Measurements from ENCODE around the gene NUFIP1. TPM values are rescaled to one million over a fixed set of nuclear protein-coding genes. Genes with fewer than 3 reads are reported as not detected.
A peak's percentile ranks its signal among the peaks of the same experiment; 100 is the strongest.
"Not testable (repeated sequence)": the region's sequence is repeated elsewhere in the genome, so short reads cannot be mapped to it uniquely, and the experiment has no call there.

NUFIP1 gene
- total RNA-seq, 2 donors from 2014 or later, result 5.7 to 6.9 TPM

DNA sequence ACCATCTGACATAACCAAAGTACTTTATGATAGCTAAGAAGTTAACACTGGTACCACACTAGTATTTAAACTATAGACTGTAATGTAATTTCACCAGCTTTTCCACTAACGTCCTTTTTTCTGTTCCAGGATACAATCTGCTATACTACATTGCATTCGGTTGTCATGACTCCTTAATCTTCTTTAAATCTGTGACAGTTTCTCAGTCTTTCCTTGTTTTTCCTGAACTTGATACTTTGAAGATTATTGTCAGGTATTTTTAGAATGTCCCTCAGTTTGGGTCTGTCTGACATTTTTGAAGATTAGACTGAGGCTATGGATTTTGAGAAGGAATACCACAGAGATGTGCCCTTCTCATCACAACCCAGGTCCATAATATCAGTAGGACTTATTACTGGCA lies 36.6 kb downstream of the NUFIP1 start:
- ATAC-seq, result no peak
- DNase-seq (ENCODE audit: low spot score), result no peak
- H3K27me3 Mint-ChIP-seq, result no peaks in the 10 kb centered on the region
- H3K27ac Mint-ChIP-seq, result no peak overlapping the region
- H3K4me1 Mint-ChIP-seq (ENCODE audit: low read depth in 2 of 2), result no peaks in the 10 kb centered on the region
- H3K9me3 Mint-ChIP-seq, result no peaks in the 10 kb centered on the region
- no peak overlapping the region for H3K4me3 Mint-ChIP-seq
- H3K36me3 Mint-ChIP-seq, result peaks cover 5% of the 10 kb centered on the region

DNA sequence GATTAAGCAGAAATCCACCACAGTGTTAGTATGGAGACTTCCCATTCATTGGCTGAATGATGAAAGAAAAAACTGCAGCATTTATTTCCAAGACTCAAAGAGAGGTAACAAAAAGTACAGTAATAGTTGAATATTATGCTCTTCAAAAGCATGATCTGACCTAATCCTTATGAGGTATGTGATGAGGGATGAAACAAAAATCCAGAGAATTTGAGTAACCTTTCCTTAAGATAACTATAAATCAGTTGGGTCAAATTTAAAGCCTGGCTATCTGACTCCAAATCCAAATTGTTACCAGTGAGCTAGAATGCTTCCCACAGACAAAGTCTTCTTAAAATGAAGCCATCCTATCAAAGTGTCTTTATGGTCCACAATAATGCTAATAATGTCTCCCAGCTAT lies 38.1 kb downstream of the NUFIP1 start:
- H3K27ac Mint-ChIP-seq, result no peak overlapping the region
- H3K36me3 Mint-ChIP-seq, result peaks cover 5% of the 10 kb centered on the region
- H3K4me3 Mint-ChIP-seq, result no peak overlapping the region
- H3K9me3 Mint-ChIP-seq, result no peaks in the 10 kb centered on the region
- DNase-seq (ENCODE audit: low spot score) (no peak), ATAC-seq (no peak)
- H3K27me3 Mint-ChIP-seq, result no peaks in the 10 kb centered on the region
- H3K4me1 Mint-ChIP-seq (ENCODE audit: low read depth in 2 of 2), result no peaks in the 10 kb centered on the region

DNA sequence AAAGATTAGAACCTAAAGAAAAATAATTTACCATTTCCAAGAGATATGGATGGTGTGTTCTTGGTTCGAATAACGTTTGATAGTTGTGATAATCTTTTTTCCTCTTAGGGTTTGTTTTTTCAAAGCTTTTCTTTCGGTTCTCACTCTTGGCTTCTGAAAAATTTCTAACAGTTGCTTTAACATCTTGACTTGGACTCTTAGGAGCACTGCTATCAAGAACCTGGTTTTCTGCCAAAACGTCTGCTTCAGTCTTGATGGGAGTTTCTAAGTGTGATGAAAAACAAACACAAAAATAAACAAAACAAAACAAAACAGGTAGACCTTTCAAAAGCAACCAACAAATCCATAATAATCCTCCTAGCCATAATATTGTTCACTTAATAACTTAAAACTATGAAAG lies 45.9 kb downstream of the NUFIP1 start:
- H3K27ac Mint-ChIP-seq; DNase-seq (ENCODE audit: low spot score); H3K36me3 Mint-ChIP-seq; ATAC-seq; H3K27me3 Mint-ChIP-seq; H3K4me1 Mint-ChIP-seq (ENCODE audit: low read depth in 2 of 2); H3K9me3 Mint-ChIP-seq; H3K4me3 Mint-ChIP-seq: not testable (repeated sequence)

DNA sequence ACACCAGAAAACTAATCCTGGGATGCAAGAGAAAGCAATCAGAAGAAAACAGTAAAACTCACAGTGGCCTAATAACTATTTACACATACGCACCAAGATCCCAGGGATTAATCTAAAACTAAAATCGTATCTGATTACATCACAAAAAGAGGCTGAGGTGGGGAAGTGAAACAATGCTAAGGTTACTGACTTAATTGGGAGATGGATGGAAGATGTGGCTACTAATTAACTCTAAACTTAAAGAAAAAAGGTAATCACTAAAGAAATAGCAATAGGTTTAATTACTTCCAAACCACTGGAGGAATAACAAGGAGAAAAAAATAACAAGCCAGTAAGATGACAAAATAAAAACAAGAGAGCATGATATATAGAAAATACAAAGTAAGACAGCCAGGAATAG lies 50.4 kb downstream of the NUFIP1 start:
- no peak overlapping the region for H3K4me3 Mint-ChIP-seq

DNA sequence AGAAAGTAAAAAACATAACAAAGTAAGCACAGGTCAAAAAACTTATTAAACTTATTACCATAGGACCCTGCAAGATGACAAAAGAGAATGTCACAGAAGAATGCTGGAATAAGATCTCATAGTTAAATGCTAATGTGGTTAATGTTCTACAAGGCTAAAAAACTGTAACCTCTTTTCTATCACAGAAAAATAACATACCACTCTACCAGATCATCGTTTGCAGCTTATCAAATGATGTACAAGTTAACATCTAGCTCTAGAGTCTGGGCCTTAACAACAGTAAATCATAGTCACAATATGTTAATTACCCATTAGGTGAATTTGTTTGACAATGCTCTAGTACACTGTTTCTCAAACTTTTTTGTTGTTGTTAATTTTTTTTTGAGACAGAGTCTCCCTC lies 53.0 kb downstream of the NUFIP1 start:
- DNase-seq (ENCODE audit: low spot score) (no peak), ATAC-seq (no peak)
- no peak overlapping the region for H3K4me3 Mint-ChIP-seq
- H3K27ac Mint-ChIP-seq, result no peak overlapping the region
- H3K4me1 Mint-ChIP-seq (ENCODE audit: low read depth in 2 of 2), result peaks cover 4 to 8% of the 10 kb centered on the region in 2 donors
- H3K36me3 Mint-ChIP-seq, result no peaks in the 10 kb centered on the region
- H3K9me3 Mint-ChIP-seq, result no peaks in the 10 kb centered on the region
- no peaks in the 10 kb centered on the region for H3K27me3 Mint-ChIP-seq

More for the DNA sequence above, 50.4 kb downstream of the NUFIP1 start:
- Mint-ChIP-seq H3K9me3 (no peaks in the 10 kb centered on the region), H3K27ac (no peak overlapping the region), H3K36me3 (no peaks in the 10 kb centered on the region), H3K27me3 (no peaks in the 10 kb centered on the region), H3K4me1 (ENCODE audit: low read depth in 2 of 2) (peaks cover 4 to 8% of the 10 kb centered on the region in 2 donors)
- ATAC-seq (no peak), DNase-seq (ENCODE audit: low spot score) (no peak)

DNA sequence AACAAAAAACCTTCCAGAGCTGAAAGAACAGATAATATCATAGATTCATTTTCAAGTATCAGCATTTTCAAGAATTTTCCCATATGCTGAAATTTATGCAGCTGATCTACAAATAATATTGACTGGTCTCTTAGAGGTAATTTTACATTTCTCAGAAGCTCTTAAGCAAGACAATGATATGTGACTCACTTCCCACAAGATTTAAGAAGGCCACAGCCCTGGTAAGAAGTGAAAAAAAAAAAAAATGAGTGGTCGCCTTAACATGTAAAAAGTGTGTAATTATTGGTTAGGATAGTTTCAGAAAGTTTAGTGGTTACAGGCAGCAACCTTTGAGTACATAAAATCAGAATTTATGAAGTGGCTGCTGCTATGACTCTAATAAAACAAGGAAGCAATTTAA lies 54.5 kb downstream of the NUFIP1 start:
- H3K4me1 Mint-ChIP-seq (ENCODE audit: low read depth in 2 of 2), result peaks cover 4 to 8% of the 10 kb centered on the region in 2 donors
- ATAC-seq, result peak; percentile 77 to 84
- H3K27ac Mint-ChIP-seq, result peak overlapping the region; percentile 60 to 75

DNA sequence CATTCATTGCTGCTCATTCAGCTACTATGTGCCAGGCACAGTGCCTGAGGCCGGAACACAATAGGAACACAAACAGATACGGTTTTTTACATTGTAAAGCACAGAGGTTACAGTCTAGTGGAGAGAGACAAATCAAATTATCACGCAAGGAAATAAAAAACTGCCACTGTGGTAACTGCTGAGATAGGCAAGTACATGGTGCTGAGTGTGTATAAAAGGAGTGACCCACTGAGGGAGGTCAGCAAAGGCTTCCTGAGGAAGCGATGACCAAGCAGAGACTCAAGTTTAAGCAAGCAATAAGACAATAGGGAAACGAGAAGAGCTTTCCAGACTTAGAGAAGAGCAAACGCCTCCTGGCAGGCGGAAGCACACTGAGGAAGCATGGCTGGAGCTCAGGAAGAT lies 56.4 kb downstream of the NUFIP1 start:
- ATAC-seq, result no peak
- no peaks in the 10 kb centered on the region for H3K36me3 Mint-ChIP-seq
- H3K4me1 Mint-ChIP-seq (ENCODE audit: low read depth in 2 of 2), result peaks cover 4 to 8% of the 10 kb centered on the region in 2 donors
- H3K27ac Mint-ChIP-seq, result no peak overlapping the region
- H3K4me3 Mint-ChIP-seq, result no peak overlapping the region
- H3K9me3 Mint-ChIP-seq, result no peaks in the 10 kb centered on the region
- no peak for DNase-seq (ENCODE audit: low spot score)
- H3K27me3 Mint-ChIP-seq, result peaks cover 0 to 4% of the 10 kb centered on the region in 2 donors

More for the DNA sequence above, 54.5 kb downstream of the NUFIP1 start:
- H3K9me3 Mint-ChIP-seq, result no peaks in the 10 kb centered on the region
- DNase-seq (ENCODE audit: low spot score), result no peak
- peak overlapping the region; percentile 67 for H3K4me3 Mint-ChIP-seq
- H3K36me3 Mint-ChIP-seq, result no peaks in the 10 kb centered on the region
- peaks cover 0 to 3% of the 10 kb centered on the region in 2 donors for H3K27me3 Mint-ChIP-seq

DNA sequence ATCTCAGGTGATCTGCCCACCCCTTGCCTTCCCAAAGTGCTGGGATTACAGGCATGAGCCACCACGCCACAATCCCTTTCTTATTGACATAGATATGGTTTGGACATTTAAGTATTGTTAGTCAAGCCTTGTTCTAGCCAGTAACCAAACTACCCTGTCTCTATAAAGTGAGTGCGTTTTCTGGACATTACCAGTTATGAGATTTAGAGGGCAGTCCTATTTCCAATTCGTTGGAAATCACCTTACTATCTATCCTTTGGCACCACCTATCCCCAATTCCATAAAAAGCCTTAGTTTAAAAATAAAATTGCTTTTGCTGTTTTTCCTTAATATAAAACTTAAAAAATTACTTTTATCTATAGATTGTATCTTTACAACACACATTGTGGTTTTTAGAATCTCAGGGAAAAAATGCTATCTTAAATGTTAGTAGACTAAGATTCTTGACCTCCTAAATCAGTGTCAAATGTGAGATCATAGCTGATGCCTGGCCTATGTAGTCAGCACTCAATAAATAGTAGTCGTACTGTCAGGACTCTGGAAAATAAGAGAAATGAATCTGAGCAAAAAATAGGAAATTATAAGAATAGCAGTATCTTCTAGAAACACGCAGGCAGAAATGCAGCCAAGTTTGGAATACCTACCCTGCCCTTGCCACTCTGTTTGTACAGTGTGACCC lies 57.0 kb downstream of the NUFIP1 start:
- Mint-ChIP-seq H3K4me3 (no peak overlapping the region), H3K27ac (no peak overlapping the region), H3K27me3 (peaks cover 0 to 5% of the 10 kb centered on the region in 2 donors), H3K36me3 (no peaks in the 10 kb centered on the region), H3K9me3 (no peaks in the 10 kb centered on the region), H3K4me1 (ENCODE audit: low read depth in 2 of 2) (peaks cover 4 to 8% of the 10 kb centered on the region in 2 donors)
- DNase-seq (ENCODE audit: low spot score) (no peak), ATAC-seq (no peak)

DNA sequence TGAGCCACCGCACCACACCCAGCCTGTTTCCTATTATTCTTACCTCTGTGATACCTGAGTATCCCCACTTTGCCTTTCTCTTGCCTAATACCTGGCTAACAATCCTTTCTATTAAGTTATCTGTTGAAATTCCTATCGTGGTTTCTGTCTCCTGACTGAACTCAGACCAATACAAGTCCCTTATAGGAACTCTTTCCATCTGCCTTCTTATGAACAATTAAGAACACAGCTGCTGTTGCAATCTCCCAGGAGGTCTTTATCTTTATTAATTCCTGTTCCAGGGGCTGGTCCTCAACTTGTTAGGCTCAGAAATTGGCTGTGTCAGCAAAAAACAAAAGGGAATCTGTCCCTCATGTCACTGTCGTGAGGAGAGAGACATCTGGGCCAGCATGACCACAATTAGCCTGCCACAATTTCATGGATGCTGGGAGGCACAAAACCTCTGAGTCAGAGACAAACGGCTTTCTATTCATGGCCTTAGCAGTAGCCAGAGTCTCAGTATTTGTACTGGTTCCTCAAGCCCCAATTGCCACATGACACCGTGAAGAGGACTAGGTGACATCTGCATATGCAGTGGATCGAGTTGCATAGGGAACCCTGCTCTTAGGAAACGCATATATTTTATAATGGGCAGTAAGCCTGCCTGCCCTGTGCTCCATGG lies 58.2 kb downstream of the NUFIP1 start:
- no peak for DNase-seq (ENCODE audit: low spot score)
- Mint-ChIP-seq H3K4me3 (no peak overlapping the region), H3K27me3 (peaks cover 3 to 6% of the 10 kb centered on the region in 2 donors), H3K9me3 (no peaks in the 10 kb centered on the region), H3K36me3 (no peaks in the 10 kb centered on the region), H3K27ac (no peak overlapping the region), H3K4me1 (ENCODE audit: low read depth in 2 of 2) (peaks cover 4 to 8% of the 10 kb centered on the region in 2 donors)
- ATAC-seq, result no peak

DNA sequence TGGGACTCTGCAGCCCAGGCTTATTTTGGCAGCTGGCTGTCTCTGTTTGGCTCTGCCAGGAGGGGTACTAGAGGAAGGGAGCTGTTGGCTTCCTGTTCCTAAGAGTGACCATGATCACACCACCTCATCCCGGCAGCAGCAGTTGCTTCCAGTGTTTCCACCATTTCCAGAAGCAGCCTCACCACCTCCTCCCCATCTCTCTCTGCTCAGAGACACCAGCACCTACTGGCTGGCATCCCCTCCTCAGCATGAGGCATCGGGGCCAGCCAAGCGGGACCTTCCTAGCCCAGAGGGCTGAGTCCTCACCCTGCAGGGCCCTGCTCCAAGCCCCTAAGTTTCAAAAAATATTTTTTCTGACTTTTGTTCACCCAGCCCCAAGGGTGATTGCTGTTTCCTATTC lies 59.0 kb downstream of the NUFIP1 start:
- H3K9me3 Mint-ChIP-seq, result no peaks in the 10 kb centered on the region

DNA sequence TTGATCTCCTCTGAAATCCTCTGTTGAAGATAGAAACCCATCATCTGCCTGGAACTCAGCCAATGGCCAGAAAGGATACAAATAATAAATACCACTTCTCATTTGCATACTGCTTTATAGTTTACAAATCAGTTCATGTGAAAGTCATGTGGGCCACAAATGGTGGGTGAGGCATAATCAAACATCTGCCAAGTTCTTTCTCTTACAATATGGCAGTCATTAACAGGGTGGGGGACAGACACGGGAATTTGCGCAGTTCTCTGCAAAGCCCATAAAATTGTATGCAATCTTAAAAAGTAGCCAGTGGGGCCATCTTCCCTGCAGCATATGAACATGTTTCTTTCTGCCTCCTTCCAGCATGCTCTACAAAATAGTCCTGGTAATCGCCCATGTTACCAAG lies 59.6 kb downstream of the NUFIP1 start:
- Mint-ChIP-seq H3K4me3 (no peak overlapping the region), H3K27ac (peak overlapping the region in 1 of 2 donors; percentile 47), H3K36me3 (no peaks in the 10 kb centered on the region), H3K4me1 (ENCODE audit: low read depth in 2 of 2) (peaks cover 1 to 3% of the 10 kb centered on the region in 2 donors), H3K27me3 (peaks cover 17% of the 10 kb centered on the region in 2 donors), H3K9me3 (no peaks in the 10 kb centered on the region)
- ATAC-seq, result no peak
- no peak for DNase-seq (ENCODE audit: low spot score)

More for the DNA sequence above, 59.0 kb downstream of the NUFIP1 start:
- Mint-ChIP-seq H3K27me3 (peaks cover 11% of the 10 kb centered on the region in 2 donors), H3K27ac (peak overlapping the region in 1 of 2 donors; percentile 47), H3K4me3 (no peak overlapping the region), H3K4me1 (ENCODE audit: low read depth in 2 of 2) (peaks cover 4 to 8% of the 10 kb centered on the region in 2 donors), H3K36me3 (no peaks in the 10 kb centered on the region)
- DNase-seq (ENCODE audit: low spot score), result no peak
- ATAC-seq, result no peak

DNA sequence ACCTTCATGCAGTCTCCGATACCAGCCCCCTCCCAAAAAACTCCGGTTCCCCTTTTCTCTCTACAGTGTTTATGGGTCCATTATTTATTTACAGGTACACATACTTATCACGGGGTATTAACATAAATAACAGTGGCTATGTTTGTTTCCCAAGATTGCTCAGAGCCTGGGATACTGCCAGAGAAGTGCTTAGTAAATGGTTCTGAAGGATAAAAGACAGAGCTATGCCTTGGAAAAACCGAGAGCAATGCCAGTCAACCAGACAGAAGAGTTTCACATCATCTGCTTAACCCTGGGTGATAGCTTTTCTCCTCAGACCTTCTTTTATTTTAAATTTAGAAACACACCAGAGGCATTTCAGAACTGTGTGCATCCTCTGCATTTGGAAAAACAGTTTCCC lies 61.3 kb downstream of the NUFIP1 start:
- H3K9me3 Mint-ChIP-seq, result no peaks in the 10 kb centered on the region
- no peak overlapping the region for H3K27ac Mint-ChIP-seq

DNA sequence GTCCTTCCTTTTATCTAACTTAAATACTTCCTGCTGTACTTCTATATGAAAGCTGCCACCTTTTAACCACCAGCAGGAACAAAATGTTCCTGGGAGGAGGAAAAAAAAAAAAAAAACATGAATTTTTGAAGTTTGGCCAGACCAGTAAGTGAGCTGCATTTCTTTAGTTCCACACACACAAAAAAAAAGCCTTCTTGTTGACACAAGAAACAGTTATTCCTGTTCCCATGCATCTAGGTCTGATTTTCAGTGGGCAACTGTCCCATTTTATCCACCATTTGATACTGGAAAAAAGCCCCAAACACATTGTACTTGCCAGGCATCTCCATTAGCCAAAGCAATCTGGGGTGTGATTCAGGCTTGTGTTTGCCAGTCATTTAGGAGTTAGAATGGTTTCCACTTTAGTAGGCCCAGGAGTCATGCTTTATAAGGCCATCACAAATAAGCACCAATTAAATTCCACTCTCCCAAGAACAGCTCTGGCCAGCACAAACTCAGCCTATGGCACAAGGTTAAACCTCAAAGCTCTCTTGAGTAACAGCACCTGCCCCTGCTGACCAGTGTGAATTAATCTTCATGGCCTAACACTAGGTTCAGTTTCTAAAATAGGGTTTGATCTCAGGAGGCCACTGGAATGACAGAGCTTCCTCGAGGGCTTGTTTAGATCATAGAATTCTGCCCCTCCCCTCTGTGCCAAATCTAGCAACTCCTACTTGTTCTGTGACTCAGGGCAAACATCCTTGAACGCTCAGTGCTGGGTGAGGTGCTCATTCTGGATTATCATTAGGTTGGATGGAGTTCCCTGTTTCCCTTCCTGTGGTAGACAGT lies 67.1 kb downstream of the NUFIP1 start:
- no peaks in the 10 kb centered on the region for H3K36me3 Mint-ChIP-seq
- H3K9me3 Mint-ChIP-seq, result no peaks in the 10 kb centered on the region
- H3K4me3 Mint-ChIP-seq, result no peak overlapping the region
- no peak for DNase-seq (ENCODE audit: low spot score)
- no peak for ATAC-seq
- H3K27ac Mint-ChIP-seq, result no peak overlapping the region
- no peaks in the 10 kb centered on the region for H3K4me1 Mint-ChIP-seq (ENCODE audit: low read depth in 2 of 2)
- peaks cover 22 to 25% of the 10 kb centered on the region in 2 donors for H3K27me3 Mint-ChIP-seq

More for the DNA sequence above, 61.3 kb downstream of the NUFIP1 start:
- Mint-ChIP-seq H3K4me1 (ENCODE audit: low read depth in 2 of 2) (no peaks in the 10 kb centered on the region), H3K27me3 (peaks cover 25 to 26% of the 10 kb centered on the region in 2 donors), H3K36me3 (no peaks in the 10 kb centered on the region), H3K4me3 (no peak overlapping the region)
- DNase-seq (ENCODE audit: low spot score), result no peak
- ATAC-seq, result no peak

All from natural killer cell treated with Interleukin-12 subunit alpha and Interleukin-12 subunit beta and Interleukin-15 and Interleukin-18, amount 100 ng/mL, for 72 hours (primary cell).